ENCODE results near the gene PTBP1.

DNA sequence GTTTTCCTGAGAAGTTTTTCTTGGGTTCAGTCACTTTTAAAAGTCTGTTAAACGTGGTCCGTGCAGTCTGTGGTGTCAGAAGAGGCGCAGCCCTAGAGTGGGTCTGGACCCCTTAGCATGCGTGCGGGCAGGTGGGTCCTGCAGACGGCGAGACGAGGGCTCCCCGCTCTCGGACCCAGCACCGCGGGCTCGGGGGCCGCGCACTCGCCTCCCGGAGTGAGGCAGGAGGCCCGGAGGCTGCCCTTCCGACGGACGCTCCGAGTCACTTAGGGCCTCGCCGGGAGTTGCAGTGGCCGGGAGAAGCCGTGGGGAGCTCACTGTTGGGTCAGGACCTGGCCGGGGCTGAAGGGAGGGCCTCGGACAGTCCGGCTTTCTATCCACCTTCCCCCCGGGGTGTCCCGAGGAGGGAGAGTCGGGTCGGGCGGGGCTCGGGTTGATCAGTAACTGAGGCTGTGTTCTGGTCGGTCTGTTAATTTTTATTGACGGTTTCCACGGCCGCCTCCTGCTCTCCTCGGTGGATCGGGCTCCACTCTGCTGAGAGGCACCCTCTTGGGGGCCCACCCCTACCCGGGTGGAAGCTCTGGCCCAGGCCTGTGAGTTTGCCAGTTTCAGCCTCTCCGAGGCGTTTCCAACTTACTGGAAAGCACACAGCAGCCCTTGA is 1.3 kb downstream of the PTBP1 start:
- no peak for TF ChIP-seq POLR2A (IDR thresholded peaks at IDR 0.05; ENCODE audit: low read length)
- TF ChIP-seq GATA1 (IDR thresholded peaks at IDR 0.05; ENCODE audit: low read depth, low read length): no peak
